DMS 273 treated with DMSO at 0.1 percent for 48 hours (cell line): ENCODE measurements around the gene NEMP1.
A peak's percentile ranks its signal among the peaks of the same experiment; 100 is the strongest.
"Not testable (repeated sequence)": the region's sequence is repeated elsewhere in the genome, so short reads cannot be mapped to it uniquely, and the experiment has no call there.

Source experiments
- DNase-seq: peaks from one replicate; lab custom pipeline; 2025; lab: John Stamatoyannopoulos, UW

The NEMP1 gene

DNA sequence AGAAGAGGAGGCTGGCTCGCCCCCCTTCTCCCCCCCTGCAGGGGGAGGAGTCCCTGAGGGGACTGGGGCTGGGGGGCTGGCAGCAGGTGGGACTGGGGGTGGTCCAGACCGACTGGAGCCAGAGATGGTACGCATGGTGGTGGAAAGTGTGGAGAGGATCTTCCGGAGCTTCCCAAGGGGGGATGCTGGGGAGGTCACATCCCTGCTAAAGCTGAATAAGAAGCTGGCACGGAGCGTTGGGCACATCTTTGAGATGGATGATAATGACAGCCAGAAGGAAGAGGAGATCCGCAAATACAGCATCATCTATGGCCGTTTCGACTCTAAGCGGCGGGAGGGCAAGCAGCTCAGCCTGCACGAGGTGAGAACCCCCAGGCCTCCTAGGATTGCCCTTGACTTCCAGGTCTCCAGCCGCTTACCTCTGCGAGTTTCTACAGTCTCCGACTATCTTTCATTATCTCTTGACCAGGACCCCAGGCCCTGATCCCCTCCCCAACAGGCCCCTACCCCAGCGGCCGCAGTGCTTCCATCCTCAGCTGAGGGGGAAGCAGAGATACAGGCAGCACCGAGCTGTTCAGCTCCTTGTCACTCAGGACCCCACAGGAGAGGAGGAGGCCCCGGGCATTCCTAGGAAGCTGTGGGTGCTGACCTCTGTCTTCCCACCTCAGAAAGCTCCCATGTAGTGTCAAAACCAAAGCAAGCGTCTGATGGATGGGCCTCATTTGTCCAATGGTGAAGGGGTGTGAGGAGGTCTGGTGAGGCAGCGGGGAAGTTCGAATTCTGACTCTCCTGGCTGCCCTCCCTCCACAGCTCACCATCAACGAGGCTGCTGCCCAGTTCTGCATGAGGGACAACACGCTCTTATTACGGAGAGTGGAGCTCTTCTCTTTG is 13.3 kb upstream of the NEMP1 start:
- DNase-seq = no peak

DNA sequence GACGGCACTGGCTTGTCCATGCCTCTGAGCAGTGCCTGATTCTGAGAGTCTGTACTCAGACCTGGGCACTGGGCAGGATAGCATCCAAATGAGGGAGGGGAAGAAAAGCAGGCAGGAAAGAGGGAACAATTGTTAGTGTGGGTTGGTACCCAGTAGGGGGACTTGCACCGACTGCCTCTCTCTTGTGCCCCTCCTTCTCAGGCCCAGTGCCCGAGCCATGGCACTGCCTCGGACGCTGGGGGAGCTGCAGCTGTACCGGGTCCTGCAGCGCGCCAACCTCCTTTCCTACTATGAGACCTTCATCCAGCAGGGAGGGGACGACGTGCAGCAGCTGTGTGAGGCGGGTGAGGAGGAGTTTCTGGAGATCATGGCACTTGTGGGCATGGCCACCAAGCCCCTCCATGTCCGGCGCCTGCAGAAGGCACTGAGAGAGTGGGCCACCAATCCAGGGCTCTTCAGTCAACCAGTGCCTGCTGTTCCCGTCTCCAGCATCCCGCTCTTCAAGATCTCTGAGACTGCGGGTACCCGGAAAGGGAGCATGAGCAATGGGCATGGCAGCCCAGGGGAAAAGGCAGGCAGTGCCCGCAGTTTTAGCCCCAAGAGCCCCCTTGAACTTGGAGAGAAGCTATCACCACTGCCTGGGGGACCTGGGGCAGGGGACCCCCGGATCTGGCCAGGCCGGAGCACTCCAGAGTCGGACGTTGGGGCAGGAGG is 12.5 kb upstream of the NEMP1 start:
- no peak for DNase-seq

DNA sequence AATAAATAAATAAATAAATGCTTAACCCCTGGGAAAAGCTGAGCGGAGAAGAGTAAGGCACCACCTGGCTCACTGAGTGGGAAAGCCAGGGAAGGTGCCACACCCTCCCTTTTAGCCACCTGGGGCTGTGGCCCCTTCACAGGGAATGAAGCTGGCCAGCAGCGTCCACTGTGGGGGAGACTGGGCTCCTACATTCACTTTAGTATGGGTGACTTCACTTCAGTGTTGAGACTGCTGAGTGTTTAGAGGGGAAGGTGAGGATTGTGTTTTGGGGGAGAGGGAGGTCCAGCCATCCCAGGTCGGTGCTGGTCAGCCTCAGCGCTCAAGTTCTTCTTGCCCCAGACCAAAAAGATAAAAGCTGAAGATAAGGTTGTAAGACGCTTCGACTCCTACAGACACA is 11.9 kb upstream of the NEMP1 start:
- no peak for DNase-seq

DNA sequence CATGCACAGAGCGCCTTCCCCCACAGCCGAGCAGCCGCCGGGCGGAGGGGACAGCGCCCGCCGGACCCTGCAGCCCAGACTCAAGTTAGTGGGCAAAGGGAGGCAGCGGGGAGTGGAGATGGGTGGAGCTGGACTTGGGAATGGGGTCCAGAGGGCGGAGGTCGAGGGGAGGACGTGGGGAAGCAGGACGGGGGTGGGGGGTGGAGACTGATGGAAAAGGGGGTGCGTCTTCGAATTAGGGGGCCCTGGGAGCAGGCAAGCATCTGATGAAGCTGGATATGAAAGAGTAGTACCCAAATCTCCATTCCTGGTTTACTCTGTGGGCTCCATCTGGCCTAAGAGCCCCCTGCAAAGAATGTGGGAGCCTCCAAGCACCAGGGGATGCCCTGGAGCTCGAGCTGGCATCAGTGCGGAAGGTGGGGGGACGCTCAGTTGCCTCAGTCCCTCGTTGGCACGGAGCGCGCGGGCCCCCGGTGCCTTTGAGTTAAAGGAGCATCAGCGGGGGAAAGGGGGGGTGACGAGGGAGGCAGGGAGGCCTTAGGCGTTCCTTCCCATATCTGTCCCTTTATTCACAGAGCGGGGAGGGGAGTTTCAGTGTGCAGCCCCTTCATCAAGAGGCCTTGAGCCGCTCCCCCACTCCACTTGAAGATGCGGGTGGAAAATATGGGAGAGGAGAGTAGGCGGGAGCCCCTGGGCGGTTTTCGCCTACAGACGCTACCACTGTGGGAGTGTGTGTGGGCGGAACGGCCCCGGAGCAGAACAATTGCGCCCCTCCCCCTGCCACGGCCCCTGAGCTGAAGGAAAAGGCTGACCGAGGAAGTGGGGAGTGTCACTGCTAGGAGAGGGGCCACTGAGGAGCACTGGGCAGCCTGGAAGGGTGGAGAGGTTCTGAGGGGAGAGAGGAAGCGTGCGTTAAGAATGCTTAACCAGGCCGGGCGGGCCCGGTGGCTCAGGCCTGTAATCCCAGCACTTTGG is 11.0 kb upstream of the NEMP1 start:
- DNase-seq = no peak

DNA sequence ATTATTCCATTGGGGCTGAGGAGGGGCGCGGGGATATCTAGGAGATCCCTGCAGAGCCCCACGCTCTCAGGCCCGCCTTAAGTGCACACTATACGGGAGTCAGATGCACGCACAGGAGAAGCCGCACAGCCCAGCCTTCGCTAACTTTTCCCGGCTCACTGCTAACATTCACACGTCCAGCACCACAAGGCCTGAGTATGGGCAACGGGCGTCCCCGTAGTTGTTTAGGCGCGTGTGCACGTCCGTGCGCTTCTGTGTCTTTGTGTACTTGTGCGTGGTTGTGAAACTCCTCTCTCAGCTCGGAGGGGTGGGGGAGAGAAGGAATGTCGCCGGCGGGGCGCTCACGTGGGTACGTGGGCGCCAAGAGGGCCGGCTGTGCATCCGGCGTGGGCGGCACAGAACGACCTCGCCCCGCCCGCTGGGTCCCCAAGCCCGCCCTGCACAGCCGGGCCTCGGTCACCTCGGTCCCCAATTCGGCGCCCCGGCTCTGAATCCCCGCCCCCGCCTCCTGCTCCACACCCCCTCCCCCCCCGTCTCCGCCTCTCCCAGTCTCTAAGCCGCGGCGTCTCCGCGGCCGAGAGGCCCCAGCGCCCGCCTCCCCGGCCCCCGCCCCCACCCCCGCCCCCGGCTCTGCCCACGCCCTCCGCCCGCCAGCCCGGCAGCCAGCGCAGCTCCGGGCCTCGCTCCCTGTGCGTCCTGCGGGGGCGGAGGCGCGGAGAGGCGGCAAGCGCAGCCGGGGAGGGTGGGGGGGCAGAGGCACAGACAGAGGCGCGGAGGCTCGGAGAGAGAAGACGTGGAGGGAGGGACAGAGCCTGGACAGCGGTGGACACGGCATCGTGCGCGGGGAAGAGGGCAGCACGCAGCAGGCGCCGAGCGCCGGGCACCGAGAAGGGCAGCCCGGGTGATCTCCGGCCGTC is 10.0 kb upstream of the NEMP1 start, which contains the start of gene NAB2:
TSS of gene NAB2 (plus strand) at position 761 of the 917 bp plus-strand sequence. CDS start 158 bp downstream, outside the sequence.
- peak; percentile 81 for DNase-seq

DNA sequence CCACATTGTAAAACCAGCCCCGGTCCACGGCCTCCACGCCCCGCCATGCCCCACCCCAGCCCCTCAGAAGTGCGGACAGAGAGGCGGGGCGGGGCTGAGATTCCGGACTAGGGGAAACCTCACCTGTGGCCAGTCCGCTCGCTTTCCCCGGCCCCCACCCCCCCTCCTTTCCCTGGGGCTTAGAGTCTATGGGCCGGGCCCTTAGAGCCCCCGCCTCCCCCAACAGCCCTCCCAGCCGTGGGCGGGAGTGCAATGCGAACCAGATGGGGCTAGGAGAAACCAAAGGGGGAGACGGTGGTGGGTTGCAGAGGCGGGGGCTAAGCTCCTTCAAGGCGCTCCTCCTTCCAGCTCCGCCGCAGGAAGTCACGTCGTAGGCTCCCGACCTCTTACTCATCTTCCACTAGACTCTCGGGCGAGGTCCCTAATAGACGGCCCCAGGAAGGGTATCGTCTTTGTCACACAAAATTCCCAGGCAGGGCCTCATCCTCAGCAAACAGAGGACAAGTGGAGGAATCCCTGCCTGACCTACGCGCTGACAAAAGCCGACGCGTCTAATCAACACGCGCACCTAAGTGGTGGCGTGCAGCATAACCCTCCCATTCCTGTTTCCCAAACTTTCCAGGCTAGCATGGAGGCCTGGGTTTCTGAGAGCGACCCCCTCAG is 9.2 kb upstream of the NEMP1 start:
- peak; percentile 80 for DNase-seq

DNA sequence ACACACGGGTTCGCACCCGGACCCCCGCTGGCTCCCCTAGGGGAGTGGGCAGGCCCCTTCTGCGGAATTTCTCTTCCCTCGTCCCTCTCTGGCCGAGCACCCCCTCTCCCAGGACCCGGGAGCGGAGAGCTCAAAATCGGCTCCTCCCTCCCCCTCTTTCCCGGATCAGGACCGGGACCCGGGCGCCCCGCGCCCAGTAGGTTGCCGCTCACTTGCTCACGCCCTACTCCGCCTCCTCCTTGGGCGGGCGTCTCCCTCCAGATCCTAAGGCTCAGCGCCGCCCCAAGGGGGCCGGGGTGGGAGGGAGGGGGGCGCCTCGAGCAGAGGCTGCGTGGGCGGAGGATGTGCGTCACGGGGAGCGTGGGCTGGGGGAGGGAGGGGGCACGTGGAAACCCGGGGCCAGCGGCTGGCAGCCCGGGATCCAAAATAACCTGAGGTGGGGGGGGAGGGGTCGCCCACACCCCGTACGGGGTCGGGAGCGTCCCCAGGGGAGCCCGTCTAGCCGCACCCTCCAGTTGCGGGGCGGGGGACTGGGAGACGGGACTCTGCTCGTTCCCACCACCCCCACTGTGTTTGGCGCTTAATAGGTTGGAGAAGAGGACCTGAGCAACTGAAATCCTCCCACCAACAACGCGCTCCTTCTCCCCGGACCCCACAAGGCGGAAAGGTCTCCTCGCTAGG is 8.6 kb upstream of the NEMP1 start:
- peak; percentile 64 for DNase-seq

DNA sequence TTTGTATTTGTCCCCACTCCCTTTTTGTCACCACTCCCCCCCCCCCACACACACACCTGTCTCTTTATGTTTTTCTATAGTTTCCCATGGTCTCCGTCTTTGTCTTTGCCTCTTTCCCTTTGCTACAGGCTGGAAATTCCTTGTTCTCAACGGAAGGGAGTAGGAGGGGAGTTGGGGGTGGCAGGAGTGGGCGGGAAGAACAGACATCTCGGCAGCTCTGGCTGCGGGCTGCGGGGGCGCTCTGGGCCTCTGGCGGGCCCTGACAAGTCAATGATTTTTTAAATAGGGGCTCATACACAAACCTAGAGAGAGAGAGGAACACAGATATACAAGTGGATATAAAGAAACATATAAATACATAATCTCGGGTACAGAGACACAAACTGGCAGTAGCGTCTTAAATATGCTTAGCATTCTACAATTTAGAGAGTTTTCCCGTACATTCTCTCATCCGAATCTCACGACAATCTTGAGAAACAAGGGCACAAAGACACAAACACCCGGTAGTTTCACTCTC is 8.0 kb upstream of the NEMP1 start:
- DNase-seq = peak; percentile 54

DNA sequence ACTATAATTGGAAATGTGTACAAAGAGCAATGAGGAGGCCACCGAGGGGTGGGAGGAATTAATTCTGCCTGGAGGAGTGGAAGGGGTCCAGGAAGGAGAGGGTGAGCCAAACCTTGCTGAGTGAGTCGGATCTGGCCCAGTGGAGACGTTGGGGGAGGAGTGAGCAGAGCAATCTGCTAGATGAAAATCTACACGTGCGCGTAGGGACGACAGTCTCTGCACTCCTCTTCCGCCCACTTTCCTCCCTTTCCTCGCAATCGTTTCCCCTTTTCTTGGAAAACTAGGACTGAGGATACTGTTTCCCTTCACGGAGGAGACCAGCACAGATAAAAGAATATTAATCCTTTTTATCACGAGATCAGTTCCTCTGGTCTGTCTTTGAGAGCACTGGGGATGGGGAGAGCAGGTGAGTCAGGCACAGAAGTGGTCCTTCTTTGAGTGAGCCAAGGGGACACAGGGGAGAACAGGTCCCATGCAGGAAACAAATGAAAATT is 7.5 kb upstream of the NEMP1 start:
- DNase-seq = no peak

DNA sequence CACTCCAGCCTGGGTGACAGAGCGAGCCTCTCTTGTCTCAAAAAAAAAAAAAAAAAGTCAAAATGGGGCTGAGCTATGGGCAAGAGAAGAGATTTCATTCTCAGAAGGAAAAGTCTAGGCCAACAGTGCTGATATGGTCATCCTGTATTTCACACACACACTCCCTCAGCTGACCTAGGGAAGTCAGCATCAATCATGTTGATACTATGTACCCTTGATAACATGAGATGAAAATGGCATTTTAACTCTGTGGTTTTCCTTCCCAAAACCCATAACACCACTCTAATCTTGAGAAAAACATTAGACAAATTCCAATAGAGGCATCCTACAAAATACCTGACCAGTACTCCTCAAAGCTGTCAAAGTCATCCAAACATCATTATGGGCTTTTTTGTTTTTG is 2.3 kb upstream of the NEMP1 start:
- DNase-seq = no peak

DNA sequence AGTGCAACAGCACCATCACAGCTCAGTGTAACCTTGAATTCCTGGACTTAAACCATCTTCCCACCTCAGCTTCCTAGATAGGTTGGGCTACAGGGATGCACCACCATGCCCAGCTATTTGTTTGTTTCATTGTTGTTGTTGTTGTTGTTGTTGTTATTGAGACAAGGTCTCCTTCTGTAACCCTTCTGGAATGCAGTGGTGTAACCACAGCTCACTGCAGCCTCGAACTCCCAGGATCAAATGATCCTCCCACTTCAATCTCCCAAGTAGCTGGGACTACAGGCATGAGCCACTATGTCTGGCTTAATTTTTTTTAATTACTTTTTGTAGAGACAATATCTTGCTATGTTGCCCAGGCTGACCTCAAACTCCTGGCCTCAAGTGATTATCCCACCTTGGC is 1.2 kb upstream of the NEMP1 start:
- no peak for DNase-seq

DNA sequence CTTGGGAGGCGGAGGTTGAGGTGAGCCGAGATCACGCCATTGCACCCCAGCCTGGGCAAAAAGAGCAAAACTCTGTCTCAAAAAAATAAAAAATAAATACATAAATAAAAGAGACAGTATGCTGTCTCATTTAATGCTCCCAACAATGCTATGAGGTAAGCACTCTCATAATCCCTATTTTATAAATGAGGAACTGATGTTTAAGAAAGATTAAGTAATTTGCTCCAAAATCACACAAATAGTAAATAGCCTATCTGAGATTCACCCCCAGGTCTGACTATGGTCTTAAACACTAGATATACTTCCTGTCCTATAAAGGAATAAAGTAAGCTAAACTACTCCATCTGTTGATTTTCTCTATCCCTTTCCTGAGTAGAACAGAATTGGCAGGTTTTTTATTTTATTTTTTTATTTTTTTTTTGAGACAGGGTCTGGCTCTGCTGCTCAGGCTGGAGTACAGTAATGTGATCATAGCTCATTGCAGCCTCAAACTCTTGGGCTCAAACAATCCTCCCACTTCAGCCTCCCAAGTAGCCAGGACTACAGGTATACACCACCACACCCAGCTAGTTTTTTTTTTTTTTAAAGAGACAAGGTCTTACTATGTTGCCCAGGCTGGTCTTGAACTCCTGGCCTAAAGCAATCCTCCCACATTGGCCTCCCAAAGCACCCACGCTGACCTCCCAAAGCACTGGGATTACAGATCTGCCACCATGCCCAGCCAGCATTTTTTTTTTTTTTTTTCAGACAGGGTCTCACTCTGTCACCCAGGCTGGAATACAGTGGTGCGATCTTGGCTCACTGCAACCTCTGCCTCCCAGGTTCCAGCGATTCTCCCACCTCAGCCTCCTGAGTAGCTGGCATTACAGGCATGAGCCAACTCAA is 4.8 kb downstream of the NEMP1 start:
- not testable (repeated sequence) for DNase-seq

DNA sequence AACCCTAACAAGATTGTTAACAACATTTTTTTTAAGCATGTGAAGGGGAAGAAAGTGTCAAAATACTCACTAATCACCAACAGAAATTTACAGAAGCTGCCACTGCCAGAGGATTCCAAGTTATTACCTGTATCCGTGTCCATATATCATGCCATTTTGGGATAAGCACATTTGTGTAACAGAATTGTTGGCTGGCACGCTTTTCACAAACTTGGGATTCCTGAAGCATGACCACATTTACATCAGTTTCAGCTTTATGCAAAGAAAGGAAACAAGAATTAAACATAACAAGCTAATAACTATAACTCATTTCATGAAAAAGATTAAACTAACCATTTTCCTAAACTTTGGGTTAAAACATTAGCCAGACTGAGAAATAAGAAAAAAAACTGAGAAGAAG is 5.9 kb downstream of the NEMP1 start:
- no peak for DNase-seq

DNA sequence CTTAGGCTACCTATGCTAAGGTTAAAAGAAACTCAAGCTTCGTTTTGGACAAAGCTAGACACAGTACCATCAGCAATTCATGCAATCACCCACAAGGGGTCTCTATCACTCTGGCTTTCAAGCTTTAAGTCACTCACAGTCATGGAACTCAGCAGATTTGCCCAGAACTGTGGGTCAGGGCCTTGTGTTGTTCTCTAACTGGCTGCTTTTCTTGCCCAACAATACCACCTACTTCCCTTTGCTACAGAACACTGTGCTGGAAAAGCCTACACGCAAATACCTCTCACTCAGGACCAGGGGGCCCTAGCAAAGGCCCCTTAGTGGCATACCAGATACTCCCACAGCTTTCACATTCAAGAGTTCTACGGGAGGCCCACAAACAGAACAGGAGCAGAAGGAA is 9.1 kb downstream of the NEMP1 start:
- DNase-seq = no peak

DNA sequence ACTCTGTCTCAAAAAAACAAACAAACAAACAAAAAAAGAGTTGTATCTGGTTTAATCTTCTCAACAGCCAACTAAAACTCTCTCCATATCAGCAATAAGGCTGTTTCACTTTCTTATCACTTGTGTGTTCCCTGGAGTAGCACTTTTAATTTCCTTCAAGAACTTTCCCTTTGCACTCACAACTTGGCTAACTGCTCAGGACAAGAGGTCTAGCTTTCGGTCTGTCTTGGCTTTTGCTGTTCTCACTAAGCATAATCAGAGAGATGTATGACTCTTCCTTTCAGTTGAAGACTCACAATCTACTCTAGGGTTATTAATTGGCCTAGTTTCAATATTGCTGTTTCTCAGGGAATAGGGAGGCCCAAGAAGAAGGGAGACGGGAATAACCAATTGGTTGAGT is 12.3 kb downstream of the NEMP1 start:
- no peak for DNase-seq

DNA sequence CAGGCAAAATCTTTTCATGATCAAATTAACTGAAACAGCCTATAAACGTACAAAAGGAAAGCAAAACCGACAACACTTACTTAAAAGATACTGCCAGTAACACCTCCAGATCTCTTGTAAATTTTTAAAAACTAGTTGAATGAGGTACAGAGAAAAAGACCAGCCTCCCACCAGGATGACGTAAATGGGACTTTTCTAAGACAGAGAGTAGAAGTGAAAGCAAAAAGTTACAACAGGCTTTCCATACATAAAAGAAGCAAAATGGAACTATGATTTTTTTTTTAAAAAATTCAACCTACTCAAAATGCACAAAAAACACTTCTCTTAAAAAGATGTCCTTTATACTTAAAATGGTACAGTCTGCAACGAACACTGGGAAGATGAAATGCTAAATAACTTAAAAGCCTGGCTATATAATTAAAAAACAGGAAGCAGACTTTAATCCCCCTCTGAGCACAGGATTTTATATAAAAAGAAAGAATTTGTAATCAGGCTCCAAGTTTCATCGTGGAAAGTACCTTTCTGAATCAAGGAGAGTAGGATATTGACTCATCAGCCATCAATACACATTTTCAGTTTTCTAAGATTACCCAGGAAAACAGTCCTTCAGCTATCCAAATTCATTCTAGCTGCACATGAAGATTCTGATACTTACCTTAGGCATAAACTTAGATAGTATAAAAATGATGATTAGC is 14.5 kb downstream of the NEMP1 start:
- DNase-seq = no peak

DNA sequence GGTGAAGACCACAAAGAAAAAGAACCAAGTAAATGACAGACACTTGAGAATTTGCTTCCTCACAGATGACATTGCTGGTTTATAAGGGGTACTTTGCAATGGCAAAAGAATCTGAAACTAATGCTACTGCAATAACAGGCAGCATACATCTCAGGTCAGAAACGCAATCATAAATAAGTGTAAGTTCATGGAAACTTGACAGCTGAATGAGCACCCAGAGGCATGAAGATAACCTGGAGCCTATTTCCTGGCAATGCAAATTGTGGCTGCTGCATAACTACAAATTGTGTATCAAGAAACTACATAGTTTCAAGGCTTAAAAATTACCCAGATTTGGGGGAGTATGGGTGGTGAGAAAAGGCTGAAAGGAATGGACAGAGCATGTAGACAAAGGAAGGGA is 20.1 kb downstream of the NEMP1 start:
- no peak for DNase-seq
